NAMALWA (cell line): ENCODE results near the gene SCAP.
A peak's percentile ranks its signal among the peaks of the same experiment; 100 is the strongest.

ENCODE experiments used
- DNase-seq: peaks from one replicate; pipeline ENCODE4 v3.0.0-alpha.2; 2015; ENCODE audit warnings: low spot score

SCAP gene

DNA sequence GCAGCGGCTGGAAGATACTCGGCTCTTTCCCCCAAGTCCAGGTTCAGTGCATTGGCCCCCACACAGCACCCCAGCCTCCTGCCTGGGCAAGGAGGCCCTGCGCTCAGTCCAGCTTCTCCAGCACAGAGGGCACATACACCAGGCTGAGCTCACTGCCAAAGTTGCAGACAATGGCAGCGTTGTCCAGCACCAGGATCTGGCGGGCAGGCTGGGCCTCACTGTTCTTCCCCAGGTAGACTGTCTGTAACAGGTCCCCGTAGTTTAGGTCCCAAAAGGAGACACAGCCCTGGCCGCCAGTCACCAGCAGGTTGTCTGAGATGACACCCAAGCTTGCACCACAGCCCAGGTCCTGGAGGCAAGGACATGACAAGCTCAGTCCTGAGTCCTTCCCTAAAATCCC, 62.0 kb downstream of the SCAP start:
- no peak for DNase-seq

DNA sequence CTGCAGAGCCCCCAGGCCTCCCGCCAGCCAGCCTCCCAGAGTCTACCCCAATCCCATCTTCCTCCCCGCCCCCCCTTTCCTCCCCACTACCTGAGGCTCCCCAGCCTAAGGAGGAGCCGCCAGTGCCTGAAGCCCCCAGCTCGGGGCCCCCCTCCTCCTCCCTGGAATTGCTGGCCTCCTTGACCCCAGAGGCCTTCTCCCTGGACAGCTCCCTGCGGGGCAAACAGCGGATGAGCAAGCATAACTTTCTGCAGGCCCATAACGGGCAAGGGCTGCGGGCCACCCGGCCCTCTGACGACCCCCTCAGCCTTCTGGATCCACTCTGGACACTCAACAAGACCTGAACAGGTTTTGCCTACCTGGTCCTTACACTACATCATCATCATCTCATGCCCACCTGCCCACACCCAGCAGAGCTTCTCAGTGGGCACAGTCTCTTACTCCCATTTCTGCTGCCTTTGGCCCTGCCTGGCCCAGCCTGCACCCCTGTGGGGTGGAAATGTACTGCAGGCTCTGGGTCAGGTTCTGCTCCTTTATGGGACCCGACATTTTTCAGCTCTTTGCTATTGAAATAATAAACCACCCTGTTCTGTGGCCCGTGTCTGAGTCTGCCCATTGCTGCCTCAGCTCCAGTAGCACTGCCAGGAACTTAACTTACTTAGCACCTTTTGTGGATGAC, 62.8 kb downstream of the SCAP start:
- DNase-seq = no peak

DNA sequence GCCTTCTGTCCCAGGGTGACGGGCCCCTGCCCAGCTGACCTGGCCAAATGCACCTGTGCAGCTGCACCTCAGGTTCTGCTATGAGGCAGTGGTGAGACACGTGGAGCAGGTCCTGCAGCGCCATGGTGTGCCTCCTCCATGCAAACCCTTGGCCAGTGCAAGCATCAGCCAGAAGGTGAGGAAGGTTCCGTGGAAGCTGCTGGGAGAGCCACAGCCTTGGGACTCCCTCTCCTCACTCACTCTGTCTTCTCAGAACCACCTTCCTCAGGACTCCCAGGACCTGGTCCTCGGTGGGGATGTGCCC, 63.3 kb downstream of the SCAP start:
- no peak for DNase-seq

DNA sequence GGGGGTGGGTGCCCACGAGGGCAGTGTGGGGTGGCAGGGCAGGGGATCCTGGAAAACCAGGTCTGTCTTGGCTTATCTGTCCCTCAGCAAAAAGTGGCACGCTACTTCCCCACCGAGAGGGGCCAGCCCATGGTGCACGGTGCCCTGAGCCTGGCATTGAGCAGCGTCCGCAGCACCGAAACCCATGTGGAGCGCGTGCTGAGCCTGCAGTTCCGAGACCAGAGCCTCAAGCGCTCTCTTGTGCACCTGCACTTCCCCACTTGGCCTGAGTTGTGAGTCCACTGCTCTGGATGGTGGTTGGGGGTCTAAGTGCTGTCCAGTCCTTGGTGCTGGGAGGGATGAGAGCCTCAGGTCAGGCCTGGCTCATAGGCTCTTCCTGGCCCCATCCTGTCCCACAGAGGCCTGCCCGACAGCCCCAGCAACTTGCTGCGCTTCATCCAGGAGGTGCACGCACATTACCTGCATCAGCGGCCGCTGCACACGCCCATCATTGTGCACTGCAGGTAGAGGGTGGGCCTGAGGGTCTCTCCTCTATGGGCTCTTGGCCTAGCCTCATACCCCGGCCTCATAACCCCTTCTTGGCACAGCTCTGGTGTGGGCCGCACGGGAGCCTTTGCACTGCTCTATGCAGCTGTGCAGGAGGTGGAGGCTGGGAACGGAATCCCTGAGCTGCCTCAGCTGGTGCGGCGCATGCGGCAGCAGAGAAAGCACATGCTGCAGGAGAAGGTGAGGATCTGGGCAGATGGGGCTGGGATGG, 63.9 kb downstream of the SCAP start:
- DNase-seq = no peak

DNA sequence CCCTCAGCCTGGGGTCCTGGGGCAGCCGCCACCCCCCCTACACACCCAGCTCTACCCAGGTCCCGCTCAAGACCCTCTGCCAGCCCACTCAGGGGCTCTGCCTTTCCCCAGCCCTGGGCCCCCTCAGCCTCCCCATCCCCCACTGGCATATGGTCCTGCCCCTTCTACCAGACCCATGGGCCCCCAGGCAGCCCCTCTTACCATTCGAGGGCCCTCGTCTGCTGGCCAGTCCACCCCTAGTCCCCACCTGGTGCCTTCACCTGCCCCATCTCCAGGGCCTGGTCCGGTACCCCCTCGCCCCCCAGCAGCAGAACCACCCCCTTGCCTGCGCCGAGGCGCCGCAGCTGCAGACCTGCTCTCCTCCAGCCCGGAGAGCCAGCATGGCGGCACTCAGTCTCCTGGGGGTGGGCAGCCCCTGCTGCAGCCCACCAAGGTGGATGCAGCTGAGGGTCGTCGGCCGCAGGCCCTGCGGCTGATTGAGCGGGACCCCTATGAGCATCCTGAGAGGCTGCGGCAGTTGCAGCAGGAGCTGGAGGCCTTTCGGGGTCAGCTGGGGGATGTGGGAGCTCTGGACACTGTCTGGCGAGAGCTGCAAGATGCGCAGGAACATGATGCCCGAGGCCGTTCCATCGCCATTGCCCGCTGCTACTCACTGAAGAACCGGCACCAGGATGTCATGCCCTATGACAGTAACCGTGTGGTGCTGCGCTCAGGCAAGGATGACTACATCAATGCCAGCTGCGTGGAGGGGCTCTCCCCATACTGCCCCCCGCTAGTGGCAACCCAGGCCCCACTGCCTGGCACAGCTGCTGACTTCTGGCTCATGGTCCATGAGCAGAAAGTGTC, 64.7 kb downstream of the SCAP start:
- DNase-seq = no peak

DNA sequence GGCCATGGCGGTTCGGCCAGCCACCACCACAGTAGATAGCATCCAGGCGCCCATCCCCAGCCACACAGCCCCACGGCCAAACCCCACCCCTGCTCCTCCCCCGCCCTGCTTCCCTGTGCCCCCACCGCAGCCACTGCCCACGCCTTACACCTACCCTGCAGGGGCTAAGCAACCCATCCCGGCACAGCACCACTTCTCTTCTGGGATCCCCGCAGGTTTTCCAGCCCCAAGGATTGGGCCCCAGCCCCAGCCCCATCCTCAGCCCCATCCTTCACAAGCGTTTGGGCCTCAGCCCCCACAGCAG, 65.4 kb downstream of the SCAP start:
- no peak for DNase-seq

DNA sequence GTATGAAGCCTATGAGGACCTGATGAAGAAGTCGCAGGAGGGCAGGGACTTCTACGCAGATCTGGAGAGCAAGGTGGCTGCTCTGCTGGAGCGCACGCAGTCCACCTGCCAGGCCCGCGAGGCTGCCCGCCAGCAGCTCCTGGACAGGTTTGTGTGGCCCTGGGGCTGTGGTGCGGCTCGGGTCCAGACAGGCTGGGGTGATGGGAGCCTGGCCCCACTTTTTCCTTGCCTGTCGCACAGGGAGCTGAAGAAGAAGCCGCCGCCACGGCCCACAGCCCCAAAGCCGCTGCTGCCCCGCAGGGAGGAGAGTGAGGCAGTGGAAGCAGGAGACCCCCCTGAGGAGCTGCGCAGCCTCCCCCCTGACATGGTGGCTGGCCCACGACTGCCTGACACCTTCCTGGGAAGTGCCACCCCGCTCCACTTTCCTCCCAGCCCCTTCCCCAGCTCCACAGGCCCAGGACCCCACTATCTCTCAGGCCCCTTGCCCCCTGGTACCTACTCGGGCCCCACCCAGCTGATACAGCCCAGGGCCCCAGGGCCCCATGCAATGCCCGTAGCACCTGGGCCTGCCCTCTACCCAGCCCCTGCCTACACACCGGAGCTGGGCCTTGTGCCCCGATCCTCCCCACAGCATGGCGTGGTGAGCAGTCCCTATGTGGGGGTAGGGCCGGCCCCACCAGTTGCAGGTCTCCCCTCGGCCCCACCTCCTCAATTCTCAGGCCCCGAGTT, 65.9 kb downstream of the SCAP start:
- no peak for DNase-seq

DNA sequence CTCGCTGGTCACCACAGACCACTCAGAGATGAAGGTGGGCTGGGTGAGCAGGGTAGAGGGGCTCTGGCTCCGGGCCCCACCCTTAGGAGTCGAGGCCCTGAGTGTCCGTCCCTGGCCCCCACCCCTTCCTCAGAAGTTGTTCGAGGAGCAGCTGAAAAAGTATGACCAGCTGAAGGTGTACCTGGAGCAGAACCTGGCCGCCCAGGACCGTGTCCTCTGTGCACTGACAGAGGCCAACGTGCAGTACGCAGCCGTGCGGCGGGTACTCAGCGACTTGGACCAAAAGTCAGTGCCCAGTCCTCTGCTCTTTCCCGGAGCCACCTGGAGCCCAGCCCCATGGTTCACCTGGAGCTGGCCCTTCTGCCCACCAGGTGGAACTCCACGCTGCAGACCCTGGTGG, 66.5 kb downstream of the SCAP start:
- no peak for DNase-seq

DNA sequence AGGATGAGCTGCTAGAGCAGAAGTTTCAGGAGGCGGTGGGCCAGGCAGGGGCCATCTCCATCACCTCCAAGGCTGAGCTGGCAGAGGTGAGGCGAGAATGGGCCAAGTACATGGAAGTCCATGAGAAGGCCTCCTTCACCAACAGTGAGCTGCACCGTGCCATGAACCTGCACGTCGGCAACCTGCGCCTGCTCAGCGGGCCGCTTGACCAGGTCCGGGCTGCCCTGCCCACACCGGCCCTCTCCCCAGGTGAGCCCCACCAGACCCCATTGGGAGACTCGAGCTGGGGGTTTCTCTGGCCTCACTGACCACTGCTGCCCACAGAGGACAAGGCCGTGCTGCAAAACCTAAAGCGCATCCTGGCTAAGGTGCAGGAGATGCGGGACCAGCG, 66.9 kb downstream of the SCAP start:
- no peak for DNase-seq

DNA sequence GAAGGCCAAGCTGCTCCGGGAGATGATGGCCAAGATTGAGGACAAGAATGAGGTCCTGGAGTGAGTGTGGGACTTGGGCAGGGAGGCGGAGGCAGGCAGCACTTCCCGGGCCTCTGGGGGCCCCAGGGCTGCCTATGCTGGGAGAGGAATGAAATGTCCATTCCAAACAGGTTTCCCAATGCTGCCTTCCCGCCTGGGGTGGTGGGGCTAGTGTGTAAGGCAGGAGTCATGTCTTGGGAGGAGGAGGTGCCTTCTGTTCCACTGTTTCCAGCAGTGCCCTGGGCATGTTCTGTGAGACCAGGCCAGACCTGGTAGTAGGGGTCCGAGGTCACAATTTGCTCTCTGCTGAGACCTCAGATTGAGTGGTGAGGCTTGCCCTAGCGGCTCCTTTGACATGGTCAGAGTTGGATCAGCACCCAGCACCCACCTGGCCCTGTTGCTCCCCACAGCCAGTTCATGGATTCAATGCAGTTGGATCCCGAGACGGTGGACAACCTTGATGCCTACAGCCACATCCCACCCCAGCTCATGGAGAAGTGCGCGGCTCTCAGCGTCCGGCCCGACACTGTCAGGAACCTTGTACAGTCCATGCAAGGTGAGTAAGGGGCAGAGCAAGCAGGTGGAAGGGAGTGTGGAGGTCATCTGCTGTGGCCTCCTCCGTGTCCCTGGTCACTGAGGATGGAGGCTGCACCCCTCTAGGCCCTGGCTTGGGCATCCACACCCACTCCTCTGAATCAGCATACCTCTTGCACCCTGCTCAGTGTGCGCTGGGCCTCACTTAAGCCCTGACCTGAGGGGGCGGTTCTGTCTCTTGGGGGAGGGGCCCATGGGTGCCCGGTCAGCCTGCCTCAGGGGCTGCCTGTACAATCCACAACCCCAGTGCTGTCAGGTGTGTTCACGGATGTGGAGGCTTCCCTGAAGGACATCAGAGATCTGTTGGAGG, 67.6 kb downstream of the SCAP start:
- no peak for DNase-seq

DNA sequence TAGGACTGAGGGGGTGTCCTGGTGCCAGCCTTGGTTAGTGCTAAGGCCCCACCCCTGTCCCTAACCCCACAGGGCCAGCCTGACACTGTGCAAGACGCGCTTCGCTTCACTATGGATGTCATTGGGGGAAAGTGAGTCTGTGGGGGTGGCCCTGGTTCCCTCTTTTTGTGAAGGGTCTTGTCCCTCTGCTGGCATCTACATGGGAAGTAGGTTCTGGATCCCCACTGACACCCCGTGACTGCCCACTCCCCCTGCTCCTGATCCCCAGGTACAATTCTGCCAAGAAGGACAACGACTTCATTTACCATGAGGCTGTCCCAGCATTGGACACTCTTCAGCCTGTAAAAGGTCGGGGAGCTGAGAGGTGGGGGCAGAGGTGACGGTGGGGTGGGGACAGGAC, 68.5 kb downstream of the SCAP start:
- no peak for DNase-seq

DNA sequence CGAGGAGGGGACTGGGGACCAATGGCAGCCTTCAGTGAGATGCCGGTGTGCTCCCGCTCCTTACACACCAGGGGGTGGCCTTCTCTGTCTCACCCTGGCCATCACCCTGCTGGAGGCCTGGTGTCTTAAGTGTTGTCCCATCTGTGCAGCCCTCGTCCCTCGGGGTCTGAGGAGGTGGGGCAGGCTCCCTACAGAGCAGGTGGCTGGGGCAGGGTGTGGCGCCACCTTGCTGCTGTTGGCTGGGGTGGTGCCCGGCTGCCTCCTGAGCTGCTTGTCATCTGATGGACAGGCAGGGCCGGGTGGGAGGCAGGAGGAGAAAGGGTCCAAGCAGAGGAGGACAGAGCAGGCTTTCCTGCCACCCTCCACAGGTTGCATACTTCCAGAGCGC, 69.0 kb downstream of the SCAP start:
- peak; percentile 24 for DNase-seq

DNA sequence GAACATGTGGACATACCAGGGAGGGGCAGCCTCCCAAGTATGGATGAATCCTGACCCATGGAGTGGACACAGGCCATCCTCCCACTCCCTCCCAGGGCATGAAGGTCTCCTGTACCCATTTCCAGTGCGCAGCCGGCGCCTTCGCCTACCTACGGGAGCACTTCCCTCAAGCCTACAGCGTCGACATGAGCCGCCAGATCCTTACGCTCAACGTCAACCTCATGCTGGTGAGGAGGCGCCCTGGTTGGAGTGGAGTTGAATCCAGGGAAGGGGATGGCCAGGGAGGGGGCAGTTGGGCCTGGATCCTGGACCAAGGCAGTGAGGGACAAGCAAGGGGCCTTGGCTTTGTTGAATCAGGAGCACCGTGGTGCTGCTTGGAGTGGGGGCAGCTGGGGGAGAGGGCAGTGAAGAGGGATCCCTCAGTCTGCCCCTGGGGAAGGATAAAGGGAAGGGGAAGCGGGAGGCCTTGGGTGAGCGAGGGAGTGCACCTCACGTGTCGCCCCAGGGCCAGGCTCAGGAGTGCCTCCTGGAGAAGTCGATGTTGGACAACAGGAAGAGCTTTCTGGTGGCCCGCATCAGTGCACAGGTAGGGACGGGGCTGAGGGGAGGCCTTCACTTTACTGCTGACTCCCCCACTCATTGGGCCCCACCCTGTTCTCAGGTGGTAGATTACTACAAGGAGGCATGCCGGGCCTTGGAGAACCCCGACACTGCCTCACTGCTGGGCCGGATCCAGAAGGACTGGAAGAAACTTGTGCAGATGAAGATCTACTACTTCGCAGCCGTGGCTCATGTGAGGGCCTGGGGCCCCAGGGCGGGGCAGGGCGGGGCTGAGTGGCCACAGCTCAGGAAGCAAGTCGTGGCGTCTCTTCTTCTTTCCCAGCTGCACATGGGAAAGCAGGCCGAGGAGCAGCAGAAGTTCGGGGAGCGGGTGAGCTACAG, 69.7 kb downstream of the SCAP start:
- no peak for DNase-seq

DNA sequence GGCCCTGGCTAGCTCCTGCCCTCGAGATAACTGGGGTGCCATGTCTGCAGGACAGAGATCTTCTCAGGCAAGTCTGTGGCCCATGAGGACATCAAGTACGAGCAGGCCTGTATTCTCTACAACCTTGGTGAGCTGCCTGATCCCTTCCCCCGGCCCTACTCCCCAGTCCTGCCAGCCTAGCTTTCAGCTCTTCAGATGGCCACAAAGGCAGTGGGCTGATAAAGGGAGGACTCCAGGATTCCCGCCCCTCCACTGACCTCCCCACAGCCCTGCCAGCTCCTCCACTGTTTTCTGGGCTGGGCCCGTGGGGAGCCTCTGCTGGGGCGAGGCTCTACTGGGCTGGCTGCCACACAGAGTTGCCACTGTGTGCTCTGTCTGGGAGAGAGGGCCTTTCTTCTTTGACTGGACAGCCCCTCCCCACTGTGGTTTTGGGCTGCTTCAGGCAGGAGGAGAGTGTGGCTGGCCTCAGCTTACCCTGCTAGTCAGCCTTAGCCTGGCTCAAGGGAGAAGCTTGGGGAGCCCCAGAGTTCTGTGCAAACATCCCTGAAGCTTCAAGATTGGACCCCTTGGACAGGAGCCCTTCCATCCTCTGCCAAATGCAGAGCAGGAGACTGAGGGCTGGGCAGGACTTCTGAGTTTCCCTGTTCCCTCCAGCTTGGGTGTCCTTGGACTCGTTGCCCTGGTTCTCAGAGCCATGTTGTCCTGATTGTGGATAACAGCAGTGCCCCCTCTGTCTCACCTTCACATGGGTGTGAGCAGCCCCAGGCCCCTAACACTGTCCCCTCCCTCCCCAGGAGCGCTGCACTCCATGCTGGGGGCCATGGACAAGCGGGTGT, 70.6 kb downstream of the SCAP start:
- DNase-seq = no peak

DNA sequence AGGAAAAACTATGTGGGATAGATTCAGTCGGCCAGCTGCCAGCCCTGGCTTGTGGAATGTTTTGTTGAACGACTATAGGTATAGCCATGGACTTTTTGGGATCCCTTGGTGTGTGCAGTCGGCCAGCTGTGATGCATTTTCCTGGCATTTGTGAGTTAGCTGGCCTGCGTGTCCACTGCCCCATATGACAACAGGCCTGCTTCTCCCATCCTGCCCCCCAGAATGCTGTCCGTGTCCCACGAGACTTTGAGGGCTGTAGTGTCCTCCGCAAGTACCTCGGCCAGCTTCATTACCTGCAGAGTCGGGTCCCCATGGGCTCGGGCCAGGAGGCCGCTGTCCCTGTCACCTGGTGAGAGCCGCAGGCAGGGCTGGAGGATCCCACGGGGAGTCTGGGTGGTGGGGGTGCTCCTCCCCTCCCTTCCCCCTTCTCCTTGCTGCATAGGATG, 71.3 kb downstream of the SCAP start:
- no peak for DNase-seq

DNA sequence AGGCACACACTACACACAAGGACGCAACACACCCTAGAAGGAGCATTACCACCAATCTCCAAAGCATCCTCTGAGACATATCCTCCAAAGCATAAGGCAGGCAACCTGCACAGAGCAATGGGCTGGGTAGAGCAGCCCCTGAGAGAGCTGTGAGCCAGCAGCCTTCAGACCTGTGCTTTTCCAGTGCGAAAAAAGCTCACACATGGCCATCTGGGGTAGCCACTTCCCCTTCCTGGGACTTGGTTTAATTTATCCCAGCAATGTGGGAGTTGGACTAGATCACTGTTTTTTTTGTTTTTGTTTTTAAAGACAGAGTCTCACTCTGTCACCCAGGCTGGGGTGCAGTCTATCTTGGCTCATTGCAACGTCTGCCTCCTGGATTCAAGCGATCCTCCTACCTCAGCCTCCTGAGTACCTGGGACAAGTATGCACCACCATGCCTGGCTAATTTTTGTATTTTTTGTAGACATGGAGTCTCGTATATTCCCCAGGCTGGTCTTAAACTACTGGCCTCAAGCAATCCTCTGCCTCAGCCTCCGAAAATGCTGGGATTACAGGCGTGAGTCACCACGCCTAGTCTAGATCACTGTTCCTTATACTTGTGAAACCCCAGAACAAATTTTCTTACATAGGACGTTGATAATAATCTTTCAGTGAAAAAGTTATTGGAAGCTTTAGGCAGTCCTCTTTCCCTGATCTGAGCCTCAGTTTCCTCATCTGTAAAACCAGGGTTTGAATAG, 76.0 kb downstream of the SCAP start:
- DNase-seq = no peak

DNA sequence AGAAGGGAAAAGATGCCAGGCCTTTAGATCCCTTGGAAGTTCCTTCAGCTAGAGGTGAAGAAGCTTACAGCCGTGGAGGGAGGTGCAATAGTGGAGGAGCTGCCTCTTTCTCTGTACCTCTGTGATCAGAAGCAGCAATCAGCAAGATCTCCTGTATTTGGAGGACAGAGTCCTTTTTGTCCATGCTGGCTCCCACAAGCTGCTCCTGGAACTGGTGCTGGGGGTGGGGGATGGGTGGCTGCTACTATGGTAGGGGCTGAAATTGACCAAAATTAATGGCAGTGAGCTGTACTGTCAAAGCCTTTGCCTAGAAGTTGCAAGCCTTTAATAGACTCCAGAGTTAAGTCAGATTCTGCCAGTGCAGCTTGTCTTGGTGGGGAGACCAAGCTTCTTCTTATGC, 76.7 kb downstream of the SCAP start:
- no peak for DNase-seq

DNA sequence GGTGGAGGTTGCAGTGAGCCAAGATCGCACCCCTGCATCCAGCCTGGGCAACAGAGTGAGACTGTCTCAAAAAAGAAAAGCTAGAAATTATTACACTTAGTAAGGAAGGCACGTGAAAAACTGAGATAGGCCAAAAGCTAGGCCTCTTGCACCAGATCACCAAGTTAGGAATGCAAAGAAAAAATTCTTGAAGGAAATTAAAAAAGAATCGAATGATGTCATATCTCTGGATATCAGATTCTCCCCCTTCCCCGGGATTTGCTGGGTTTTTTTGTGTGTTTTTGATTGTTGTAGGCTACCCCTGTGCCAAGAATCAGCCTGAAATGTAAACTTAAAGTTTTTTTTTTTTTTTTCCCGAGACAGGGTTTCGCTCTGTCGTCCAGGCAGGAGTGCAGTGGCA, 77.5 kb downstream of the SCAP start:
- DNase-seq = no peak

DNA sequence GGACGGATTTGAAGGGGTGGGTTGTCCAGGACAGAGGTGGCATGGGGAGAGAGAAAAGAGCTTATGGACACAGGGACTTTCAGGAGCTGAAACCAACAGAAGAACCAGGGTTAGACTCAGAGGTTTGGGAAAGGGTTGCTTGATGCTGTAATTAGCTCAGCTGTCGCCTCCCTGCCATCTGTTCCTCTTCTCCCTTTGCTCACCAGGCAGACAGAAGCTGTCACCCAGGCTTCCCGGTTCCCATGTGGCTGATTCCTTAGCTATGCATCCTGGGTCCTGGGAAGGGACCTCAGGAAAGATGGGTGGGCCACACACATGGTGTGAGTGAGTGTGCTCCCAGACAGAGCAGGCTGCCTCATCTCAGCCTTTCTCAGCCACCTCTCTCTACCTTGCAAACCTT, 80.9 kb downstream of the SCAP start:
- no peak for DNase-seq
